IMR-90 (cell line): Measurements from ENCODE around the gene CSPG5. TPM values are rescaled to one million over a fixed set of nuclear protein-coding genes. Genes with fewer than 3 reads are reported as not detected.

ENCODE experiments used
- ATAC-seq: fragments of 200-7000 bp; cut with Tn5 transposase; 2 replicates; pipeline ENCODE4 v1.9.1; 2020; ENCODE audit warnings: low read depth, mild to moderate bottlenecking, moderate library complexity
- BruUV-seq: library from RNA; stranded (reverse); fragments of 400-500 nt; replicated peaks from 2 replicates; lab custom pipeline; 2021; lab: Mats Ljungman, UMichigan
- CTCF ChIA-PET: fragments of 300-600 bp; formaldehyde crosslinking; extraction: SDS; loops from one replicate; lab custom pipeline; 2021; ENCODE audit warnings: antibody characterized with exemption; lab: Yijun Ruan, JAX
- POLR2A ChIA-PET: fragments of 300-600 bp; sonication (Branson Sonifier 250); formaldehyde crosslinking; loops from one replicate; lab custom pipeline; 2022; ENCODE audit warnings: antibody characterized with exemption; ENCODE audit not compliant: unreplicated experiment; lab: Charles Lee
- DNase-seq: peaks from one replicate; pipeline ENCODE4 v3.0.0; 2013
- H2AFZ ChIP-seq: replicated peaks from 2 replicates; pipeline ENCODE3; 2013; ENCODE audit warnings: low read length, mild to moderate bottlenecking; ENCODE audit not compliant: poor library complexity
- H2AK5ac ChIP-seq: 2 replicates; pipeline ENCODE4 v1.6.1; 2013; ENCODE audit warnings: low read depth, low read length, inconsistent platforms
- H2AK9ac ChIP-seq: replicated peaks from 2 replicates; pipeline ENCODE3; 2013; ENCODE audit warnings: mild to moderate bottlenecking, low read depth, low read length, moderate library complexity; ENCODE audit not compliant: poor library complexity
- H2BK120ac ChIP-seq: 2 replicates; pipeline ENCODE4 v1.6.1; 2013; ENCODE audit warnings: low read depth, low read length, inconsistent platforms
- H2BK15ac ChIP-seq: 3 replicates; pipeline ENCODE4 v1.6.1; 2013; ENCODE audit warnings: low read depth, low read length, inconsistent platforms
- H2BK20ac ChIP-seq: 2 replicates; pipeline ENCODE4 v1.6.1; 2013; ENCODE audit warnings: low read depth, mild to moderate bottlenecking, inconsistent platforms, low read length, moderate library complexity
- H2BK5ac ChIP-seq: 2 replicates; pipeline ENCODE4 v1.6.1; 2013; ENCODE audit warnings: mild to moderate bottlenecking, low read depth, low read length, inconsistent platforms; ENCODE audit not compliant: poor library complexity, severe bottlenecking
- H3K14ac ChIP-seq: replicated peaks from 2 replicates; pipeline ENCODE4 v1.6.1; 2013; ENCODE audit warnings: low read depth, low read length, inconsistent platforms
- H3K18ac ChIP-seq: 2 replicates; pipeline ENCODE4 v1.6.1; 2013; ENCODE audit warnings: low read depth, low read length, control low read depth
- H3K23ac ChIP-seq: 2 replicates; pipeline ENCODE4 v1.6.1; 2013; ENCODE audit warnings: low read depth, low read length, inconsistent platforms
- H3K27ac ChIP-seq: 2 replicates; pipeline ENCODE4 v1.5.1; 2013; ENCODE audit warnings: mild to moderate bottlenecking, control low read depth, low read length; ENCODE audit not compliant: insufficient read depth
- H3K27me3 ChIP-seq: 2 replicates; pipeline ENCODE4 v1.6.1; 2013; ENCODE audit warnings: low read length; ENCODE audit not compliant: control insufficient read depth, insufficient read depth
- H3K36me3 ChIP-seq: 2 replicates; pipeline ENCODE4 v1.6.1; 2013; ENCODE audit warnings: low read length, mixed read lengths; ENCODE audit not compliant: control insufficient read depth, insufficient read depth
- H3K4ac ChIP-seq: 2 replicates; pipeline ENCODE4 v1.6.1; 2013; ENCODE audit warnings: low read depth, low read length, inconsistent platforms
- H3K4me1 ChIP-seq: 2 replicates; pipeline ENCODE4 v1.6.1; 2013; ENCODE audit warnings: low read length, mixed read lengths; ENCODE audit not compliant: control insufficient read depth, insufficient read depth
- H3K4me2 ChIP-seq: 2 replicates; pipeline ENCODE4 v1.6.1; 2013; ENCODE audit warnings: low read depth, mild to moderate bottlenecking, control low read depth, low read length, moderate library complexity
- H3K4me3 ChIP-seq: 2 replicates; pipeline ENCODE4 v1.5.1; 2013; ENCODE audit warnings: low read depth, mild to moderate bottlenecking, control low read depth, low read length, moderate library complexity; ENCODE audit not compliant: insufficient read depth
- H3K56ac ChIP-seq: 2 replicates; pipeline ENCODE4 v1.6.1; 2013; ENCODE audit warnings: low read length, inconsistent platforms; ENCODE audit not compliant: insufficient read depth; ENCODE audit errors: extremely low read depth
- H3K79me1 ChIP-seq, 2 experiments: 2 replicates each; pipeline ENCODE4 v1.6.1; 2013; ENCODE audit warnings: low read length in 2 of 2, inconsistent platforms in 1 of 2, low read depth in 1 of 2
- H3K9ac ChIP-seq: 2 replicates; pipeline ENCODE4 v1.6.1; 2013; ENCODE audit warnings: low read depth, low read length, control low read depth
- H3K9me1 ChIP-seq: 2 replicates; pipeline ENCODE4 v1.6.1; 2013; ENCODE audit warnings: low read length, inconsistent platforms; ENCODE audit not compliant: insufficient read depth
- H3K9me3 ChIP-seq: 2 replicates; pipeline ENCODE4 v1.6.1; 2013; ENCODE audit warnings: low read length; ENCODE audit not compliant: control insufficient read depth, insufficient read depth
- H4K20me1 ChIP-seq: 2 replicates; pipeline ENCODE4 v1.6.1; 2013; ENCODE audit warnings: low read length, inconsistent platforms; ENCODE audit not compliant: insufficient read depth
- H4K5ac ChIP-seq: 2 replicates; pipeline ENCODE4 v1.6.1; 2013; ENCODE audit warnings: mild to moderate bottlenecking, low read depth, low read length, control low read depth
- H4K8ac ChIP-seq, 2 experiments: 2 replicates each; pipeline ENCODE4 v1.6.1; 2013; ENCODE audit warnings: low read depth in 2 of 2, low read length in 2 of 2, control low read depth in 1 of 2, inconsistent platforms in 1 of 2
- H4K91ac ChIP-seq: 2 replicates; pipeline ENCODE4 v1.6.1; 2013; ENCODE audit warnings: low read depth, low read length, inconsistent platforms; ENCODE audit not compliant: insufficient read depth
- CTCF ChIP-seq: conservative IDR thresholded peaks from 2 replicates; pipeline ENCODE4 v1.5.1; 2012; ENCODE audit warnings: mild to moderate bottlenecking, low read depth, low read length, improper control_type of control experiment
- WGBS, 2 experiments: methylation state at CpG; one replicate each; pipeline versions ENCODE4 v1.1.5 to v1.1.7; 2013; ENCODE audit warnings: missing lambda C conversion rate in 2 of 2; ENCODE audit not compliant: insufficient read length in 1 of 2; ENCODE audit errors: extremely low coverage in 2 of 2; 5-methylcytosine and 5-hydroxymethylcytosine counted together
- dilution Hi-C: fragments of 300-500 bp; cut with HindIII; formaldehyde crosslinking; loops from one replicate; pipeline ENCODE4 v1.14.3; 2018; ENCODE audit warnings: low sequenced_read_pairs; ENCODE audit not compliant: unreplicated experiment
- in situ Hi-C: fragments of 300-500 bp; cut with MboI; formaldehyde crosslinking; loops from 3 replicates; pipeline ENCODE4 v1.14.3; 2019; ENCODE audit warnings: low sequenced_read_pairs, inconsistent platforms, mixed read lengths
- intact Hi-C: fragments of 100-400 bp; cut with micrococcal nuclease; formaldehyde crosslinking; loops from 2 replicates; pipeline ENCODE4 v1.10.0; 2022
- polyA plus RNA-seq, 3 experiments: library from polyadenylated mRNA; depleted of rRNA; stranded (reverse); fragments of >200 nt; gene quantifications; 2 replicates each; pipeline ENCODE4 v1.2.3, GENCODE V29; 2012; ENCODE audit warnings: low replicate concordance in 1 of 3
- total RNA-seq: library from RNA; depleted of rRNA; stranded (reverse); fragments of >200 nt; gene quantifications from 2 replicates; pipeline ENCODE4 v1.2.3, GENCODE V29; 2012

CSPG5 gene
- total and polyA plus RNA-seq, 2 of the 4 experiments (the other 2 are of a cell fraction) = under 0.01 to 0.10 TPM

DNA sequence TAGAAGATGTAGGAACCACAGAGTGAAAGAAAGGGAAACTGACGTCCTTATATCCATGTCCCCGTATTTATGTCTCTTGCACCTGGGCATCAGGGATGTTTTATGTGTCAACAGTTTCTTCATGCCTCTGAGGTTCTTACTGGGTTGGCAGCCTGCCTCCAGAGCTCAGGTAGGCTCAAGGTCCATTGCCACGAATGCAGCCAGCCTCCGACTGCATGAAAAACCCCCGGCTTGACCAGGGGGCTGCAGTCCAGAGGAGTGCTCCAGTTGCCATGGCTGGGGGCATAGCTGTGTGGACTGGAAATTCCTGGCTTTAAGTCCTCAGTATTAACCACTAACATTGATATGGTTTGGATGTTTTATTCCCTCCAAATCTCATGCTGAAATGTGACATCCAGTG lies 2.8 kb upstream of the CSPG5 start:
- no peaks in the 10 kb centered on the region for H3K79me1 ChIP-seq
- peaks cover 6% of the 10 kb centered on the region for H4K20me1 ChIP-seq
- H3K4ac ChIP-seq = no peak overlapping the region
- intact Hi-C loops = no loop called here
- ChIA-PET POLR2A (no interaction called here), CTCF (no interaction called here)
- no TSS peak for BruUV-seq
- ATAC-seq (no peak), DNase-seq (no peak)
- H3K9ac ChIP-seq = no peak overlapping the region
- H4K91ac ChIP-seq = no peak overlapping the region
- H3K27ac ChIP-seq = no peak overlapping the region
- no peak overlapping the region for H3K56ac ChIP-seq
- peaks cover 9% of the 10 kb centered on the region for H3K36me3 ChIP-seq
- no peak overlapping the region for H2AFZ ChIP-seq
- H3K4me1 ChIP-seq = no peaks in the 10 kb centered on the region
- no peak for TF ChIP-seq CTCF
- no peak overlapping the region for H2AK5ac ChIP-seq
- 77% methylated on average over 4 of the region's 5 CpGs; no CpG with 5 or more reads in 1 of the 2 experiments for WGBS, 2 experiments
- no peak overlapping the region for H3K14ac ChIP-seq
- dilution Hi-C loops = no loop called here
- in situ Hi-C loops = no loop called here
- no peak overlapping the region for H2BK120ac ChIP-seq
- H3K18ac ChIP-seq = no peak overlapping the region
- H3K9me3 ChIP-seq = no peaks in the 10 kb centered on the region
- H3K9me1 ChIP-seq = no peaks in the 10 kb centered on the region; the same call in none of the 2 replicates
- no peak overlapping the region for H3K4me3 ChIP-seq
- H4K8ac ChIP-seq = no peak overlapping the region
- no peak overlapping the region for H2BK20ac ChIP-seq
- peaks cover 28% of the 10 kb centered on the region for H3K27me3 ChIP-seq
- no peak overlapping the region for H4K5ac ChIP-seq
- H3K23ac ChIP-seq = no peak overlapping the region
- H2BK5ac ChIP-seq = no peak overlapping the region
- no peak overlapping the region for H2BK15ac ChIP-seq
- H3K4me2 ChIP-seq = no peak overlapping the region
- no peak overlapping the region for H2AK9ac ChIP-seq
